ENCODE results near the gene ZFYVE26. TPM values are rescaled to one million over a fixed set of nuclear protein-coding genes. Genes with fewer than 3 reads are reported as not detected.

The ZFYVE26 gene
- total and polyA plus RNA-seq, 2 of the 8 experiments (the other 6 are each of a cell fraction or from before 2014, with no cell fraction given): 13.0 to 23.3 TPM

- TF ChIP-seq CHD7 (IDR thresholded peaks at IDR 0.05; ENCODE audit: insufficient replicate concordance, low read length) (no peak), HDAC2 (IDR thresholded peaks at IDR 0.05; ENCODE audit: borderline replicate concordance in 1 of 2, low read depth in 2 of 2, low read length in 2 of 2) (no peak), JUND (IDR thresholded peaks at IDR 0.05; ENCODE audit: low read length) (peak; percentile 67), RNF2 (IDR thresholded peaks at IDR 0.05; ENCODE audit: borderline replicate concordance, low read depth, low read length, missing control alignments, poor library complexity, severe bottlenecking) (no peak), RBBP5 (IDR thresholded peaks at IDR 0.05; ENCODE audit: borderline replicate concordance, low read depth, low read length) (no peak), CTCF (IDR thresholded peaks at IDR 0.05; ENCODE audit: control extremely low read depth in 1 of 3, insufficient read depth in 1 of 3, low read depth in 1 of 3, low read length in 3 of 3) (no peak)
Measured at GRCh38 chr14:67729072-67729885, 87.1 kb downstream of the ZFYVE26 start (continued).

Data from H1 (cell line).